Measurements from ENCODE around the gene FOXD3. TPM values are rescaled to one million over a fixed set of nuclear protein-coding genes. Genes with fewer than 3 reads are reported as not detected.
A peak's percentile ranks its signal among the peaks of the same experiment; 100 is the strongest.
"Not testable (repeated sequence)": the region's sequence is repeated elsewhere in the genome, so short reads cannot be mapped to it uniquely, and the experiment has no call there.

The FOXD3 gene
- total RNA-seq, 2 experiments from 2014 or later: not detected

GRCh38 chr1:63329621-63330330 lies 7.4 kb downstream of the FOXD3 start:
- DNase-seq (no peak), ATAC-seq (no peak)
- ChIA-PET POLR2A (no interaction called here), CTCF (interaction anchor here (1.0 to 1.7 kb wide), 4 partner anchors 8 to 209 kb away, joined by 3 to 5 read pairs (median 4); partner anchors contain the start of gene FOXD3)
- Mint-ChIP-seq H3K27ac (no peak overlapping the region), H3K4me1 (ENCODE audit: low read depth) (peaks cover 29% of the 10 kb centered on the region), H3K36me3 (ENCODE audit: low read depth) (peaks cover 4% of the 10 kb centered on the region), H3K27me3 (ENCODE audit: low read depth) (peaks cover 71% of the 10 kb centered on the region), H3K9me3 (ENCODE audit: insufficient read depth) (no peaks in the 10 kb centered on the region), H3K4me3 (peak overlapping the region; percentile 1)

GRCh38 chr1:63330331-63330916 lies 8.1 kb downstream of the FOXD3 start:
- POLR2A ChIA-PET: no interaction called here
- Mint-ChIP-seq H3K4me3 (no peak overlapping the region), H3K27me3 (ENCODE audit: low read depth) (peaks cover 76% of the 10 kb centered on the region), H3K36me3 (ENCODE audit: low read depth) (peaks cover 4% of the 10 kb centered on the region), H3K27ac (no peak overlapping the region), H3K9me3 (ENCODE audit: insufficient read depth) (no peaks in the 10 kb centered on the region), H3K4me1 (ENCODE audit: low read depth) (peaks cover 26% of the 10 kb centered on the region)
- CTCF ChIA-PET: interaction anchor here (1.2 to 1.7 kb wide), 2 partner anchors 9 to 209 kb away, joined by 4 to 5 read pairs; partner anchors contain the start of gene FOXD3
- DNase-seq: no peak
- ATAC-seq: no peak

- H3K36me3 Mint-ChIP-seq (ENCODE audit: low read depth): no peaks in the 10 kb centered on the region
- no peaks in the 10 kb centered on the region for H3K9me3 Mint-ChIP-seq (ENCODE audit: insufficient read depth)
- CTCF ChIA-PET: no interaction called here
- no peaks in the 10 kb centered on the region for H3K4me1 Mint-ChIP-seq (ENCODE audit: low read depth)
- DNase-seq (no peak), ATAC-seq (no peak)
- no peak overlapping the region for H3K4me3 Mint-ChIP-seq
- H3K27me3 Mint-ChIP-seq (ENCODE audit: low read depth): peaks cover 10% of the 10 kb centered on the region
- POLR2A ChIA-PET: no interaction called here
- no peak overlapping the region for H3K27ac Mint-ChIP-seq
These were observed 20.0 kb downstream of the FOXD3 start for GRCh38 chr1:63342402-63342801.

GRCh38 chr1:63343922-63344321 lies 21.6 kb downstream of the FOXD3 start:
- ChIA-PET CTCF (no interaction called here), POLR2A (no interaction called here)
- Mint-ChIP-seq H3K9me3 (ENCODE audit: insufficient read depth) (no peaks in the 10 kb centered on the region), H3K4me3 (no peak overlapping the region), H3K36me3 (ENCODE audit: low read depth) (no peaks in the 10 kb centered on the region), H3K27ac (no peak overlapping the region), H3K27me3 (ENCODE audit: low read depth) (peaks cover 13% of the 10 kb centered on the region), H3K4me1 (ENCODE audit: low read depth) (no peaks in the 10 kb centered on the region)
- ATAC-seq (no peak), DNase-seq (no peak)

GRCh38 chr1:63350320-63350719 lies 28.0 kb downstream of the FOXD3 start:
- CTCF ChIA-PET: no interaction called here
- Mint-ChIP-seq H3K36me3 (ENCODE audit: low read depth) (no peaks in the 10 kb centered on the region), H3K4me1 (ENCODE audit: low read depth) (no peaks in the 10 kb centered on the region)

GRCh38 chr1:63352736-63353135 lies 30.4 kb downstream of the FOXD3 start:
- no peak for ATAC-seq
- Mint-ChIP-seq H3K9me3 (ENCODE audit: insufficient read depth) (no peaks in the 10 kb centered on the region), H3K4me1 (ENCODE audit: low read depth) (no peaks in the 10 kb centered on the region), H3K4me3 (no peak overlapping the region), H3K36me3 (ENCODE audit: low read depth) (no peaks in the 10 kb centered on the region), H3K27ac (no peak overlapping the region), H3K27me3 (ENCODE audit: low read depth) (peaks cover 34% of the 10 kb centered on the region)
- no peak for DNase-seq
- CTCF ChIA-PET: interaction anchor here (1.5 kb wide), 1 partner anchor 36 kb away, joined by 3 read pairs; no protein-coding TSS in a partner anchor
- POLR2A ChIA-PET: no interaction called here

More at GRCh38 chr1:63350320-63350719, 28.0 kb downstream of the FOXD3 start:
- no peaks in the 10 kb centered on the region for H3K9me3 Mint-ChIP-seq (ENCODE audit: insufficient read depth)
- H3K4me3 Mint-ChIP-seq: no peak overlapping the region
- peaks cover 31% of the 10 kb centered on the region for H3K27me3 Mint-ChIP-seq (ENCODE audit: low read depth)
- DNase-seq (no peak), ATAC-seq (no peak)
- POLR2A ChIA-PET: no interaction called here
- H3K27ac Mint-ChIP-seq: no peak overlapping the region

- H3K4me3 Mint-ChIP-seq; H3K4me1 Mint-ChIP-seq (ENCODE audit: low read depth); H3K27ac Mint-ChIP-seq; CTCF ChIA-PET; ATAC-seq; DNase-seq; H3K36me3 Mint-ChIP-seq (ENCODE audit: low read depth); H3K9me3 Mint-ChIP-seq (ENCODE audit: insufficient read depth); POLR2A ChIA-PET: not testable (repeated sequence)
- H3K27me3 Mint-ChIP-seq (ENCODE audit: low read depth): peaks cover 30% of the 10 kb centered on the region
These were observed 33.9 kb downstream of the FOXD3 start for GRCh38 chr1:63356234-63356633.

- H3K4me1 Mint-ChIP-seq (ENCODE audit: low read depth): no peaks in the 10 kb centered on the region
- peaks cover 25% of the 10 kb centered on the region for H3K27me3 Mint-ChIP-seq (ENCODE audit: low read depth)
- no peak overlapping the region for H3K4me3 Mint-ChIP-seq
- ATAC-seq (no peak), DNase-seq (no peak)
- no peaks in the 10 kb centered on the region for H3K9me3 Mint-ChIP-seq (ENCODE audit: insufficient read depth)
- no peaks in the 10 kb centered on the region for H3K36me3 Mint-ChIP-seq (ENCODE audit: low read depth)
- POLR2A ChIA-PET: no interaction called here
- H3K27ac Mint-ChIP-seq: no peak overlapping the region
- CTCF ChIA-PET: interaction anchor here (1.1 to 1.8 kb wide), 2 partner anchors 32 to 38 kb away, joined by 3 to 4 read pairs; no protein-coding TSS in a partner anchor
These were observed 37.2 kb downstream of the FOXD3 start for GRCh38 chr1:63359561-63359960.

GRCh38 chr1:63362073-63362472 lies 39.7 kb downstream of the FOXD3 start:
- ATAC-seq: no peak
- H3K36me3 Mint-ChIP-seq (ENCODE audit: low read depth): no peaks in the 10 kb centered on the region
- no peak for DNase-seq
- H3K27ac Mint-ChIP-seq: no peak overlapping the region
- H3K27me3 Mint-ChIP-seq (ENCODE audit: low read depth): peaks cover 22% of the 10 kb centered on the region
- no peaks in the 10 kb centered on the region for H3K9me3 Mint-ChIP-seq (ENCODE audit: insufficient read depth)
- H3K4me3 Mint-ChIP-seq: no peak overlapping the region
- peaks cover 6% of the 10 kb centered on the region for H3K4me1 Mint-ChIP-seq (ENCODE audit: low read depth)
- CTCF ChIA-PET: interaction anchor here (1.4 kb wide), 1 partner anchor 35 kb away, joined by 3 read pairs; no protein-coding TSS in a partner anchor
- POLR2A ChIA-PET: no interaction called here

- H3K27me3 Mint-ChIP-seq (ENCODE audit: low read depth): peaks cover 22% of the 10 kb centered on the region
- no peak overlapping the region for H3K4me3 Mint-ChIP-seq
- CTCF ChIA-PET: no interaction called here
These were observed 40.2 kb downstream of the FOXD3 start for GRCh38 chr1:63362578-63362977.

GRCh38 chr1:63363014-63363413 lies 40.6 kb downstream of the FOXD3 start:
- no peak for ATAC-seq

More at GRCh38 chr1:63362578-63362977, 40.2 kb downstream of the FOXD3 start:
- peaks cover 8% of the 10 kb centered on the region for H3K4me1 Mint-ChIP-seq (ENCODE audit: low read depth)
- H3K9me3 Mint-ChIP-seq (ENCODE audit: insufficient read depth): no peaks in the 10 kb centered on the region
- no peak for DNase-seq
- no peaks in the 10 kb centered on the region for H3K36me3 Mint-ChIP-seq (ENCODE audit: low read depth)
- ATAC-seq: no peak
- POLR2A ChIA-PET: no interaction called here
- H3K27ac Mint-ChIP-seq: no peak overlapping the region

GRCh38 chr1:63366908-63367214 lies 44.5 kb downstream of the FOXD3 start:
- peaks cover 15% of the 10 kb centered on the region for H3K27me3 Mint-ChIP-seq (ENCODE audit: low read depth)
- H3K4me1 Mint-ChIP-seq (ENCODE audit: low read depth): peaks cover 22% of the 10 kb centered on the region
- ChIA-PET CTCF (no interaction called here), POLR2A (no interaction called here)
- H3K27ac Mint-ChIP-seq: peak overlapping the region; percentile 67
- peaks cover 20% of the 10 kb centered on the region for H3K36me3 Mint-ChIP-seq (ENCODE audit: low read depth)
- no peaks in the 10 kb centered on the region for H3K9me3 Mint-ChIP-seq (ENCODE audit: insufficient read depth)
- ATAC-seq (no peak), DNase-seq (no peak)
- peak overlapping the region; percentile 96 for H3K4me3 Mint-ChIP-seq

More at GRCh38 chr1:63363014-63363413, 40.6 kb downstream of the FOXD3 start:
- H3K4me3 Mint-ChIP-seq: no peak overlapping the region
- no peak for DNase-seq
- H3K27me3 Mint-ChIP-seq (ENCODE audit: low read depth): peaks cover 22% of the 10 kb centered on the region
- H3K4me1 Mint-ChIP-seq (ENCODE audit: low read depth): peaks cover 11% of the 10 kb centered on the region
- no peaks in the 10 kb centered on the region for H3K9me3 Mint-ChIP-seq (ENCODE audit: insufficient read depth)
- ChIA-PET POLR2A (no interaction called here), CTCF (no interaction called here)
- H3K36me3 Mint-ChIP-seq (ENCODE audit: low read depth): peaks cover 3% of the 10 kb centered on the region
- no peak overlapping the region for H3K27ac Mint-ChIP-seq

Measured in activated CD8-positive, alpha-beta T cell treated with anti-CD3 and anti-CD28 coated beads, Interleukin-2, amount 10 ng/mL, durations not matched to agents 7 days and 5 days (primary cell).